IPS-15b (cell line): ENCODE measurements around the gene HSD17B1.
A peak's percentile ranks its signal among the peaks of the same experiment; 100 is the strongest.
"Not testable (repeated sequence)": the region's sequence is repeated elsewhere in the genome, so short reads cannot be mapped to it uniquely, and the experiment has no call there.

Source experiments
- H3K27me3 ChIP-seq: one replicate; pipeline ENCODE4 v1.6.1; 2013; ENCODE audit warnings: low read length; ENCODE audit not compliant: control insufficient read depth, insufficient read depth
- H3K36me3 ChIP-seq: one replicate; pipeline ENCODE4 v1.6.1; 2013; ENCODE audit warnings: low read length; ENCODE audit not compliant: control insufficient read depth, insufficient read depth
- H3K4me1 ChIP-seq: one replicate; pipeline ENCODE4 v1.6.1; 2013; ENCODE audit warnings: mild to moderate bottlenecking, low read length; ENCODE audit not compliant: control insufficient read depth, insufficient read depth
- H3K4me3 ChIP-seq: one replicate; pipeline ENCODE4 v1.5.1; 2013; ENCODE audit warnings: low read depth, low read length
- H3K9ac ChIP-seq: one replicate; pipeline ENCODE4 v1.6.1; 2013; ENCODE audit warnings: low read depth, mild to moderate bottlenecking, low read length
- H3K9me3 ChIP-seq: one replicate; pipeline ENCODE4 v1.6.1; 2013; ENCODE audit warnings: mild to moderate bottlenecking, low read length; ENCODE audit not compliant: control insufficient read depth, insufficient read depth

The HSD17B1 gene

DNA sequence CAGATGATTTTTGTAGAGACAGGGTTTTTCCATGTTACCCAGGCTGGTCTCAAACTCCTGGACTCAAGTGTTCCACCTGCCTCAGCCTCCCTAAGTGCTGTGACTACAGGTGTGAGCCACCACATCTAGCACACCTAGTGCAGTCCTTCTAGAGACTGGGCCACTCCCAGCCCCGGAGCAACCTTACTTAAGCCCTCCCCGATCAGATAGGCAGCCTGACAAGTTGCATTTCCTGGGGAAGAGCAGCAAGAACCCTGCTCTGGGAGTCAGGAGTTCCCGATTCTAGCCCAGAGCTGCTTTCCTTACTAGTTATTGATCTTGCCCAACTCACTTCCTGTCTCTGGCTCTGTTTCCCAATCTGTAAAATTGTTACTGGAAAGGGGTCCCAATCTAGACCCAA lies 23.7 kb upstream of the HSD17B1 start:
- Histone ChIP-seq H3K27me3 (peaks cover 12% of the 10 kb centered on the region), H3K9me3 (no peaks in the 10 kb centered on the region), H3K36me3 (no peaks in the 10 kb centered on the region), H3K4me3 (no peak overlapping the region), H3K4me1 (no peaks in the 10 kb centered on the region), H3K9ac (no peak overlapping the region)

GRCh38 chr17:42530952-42531454 lies 21.7 kb upstream of the HSD17B1 start:
- Histone ChIP-seq H3K9me3 (no peaks in the 10 kb centered on the region), H3K27me3 (peaks cover 12% of the 10 kb centered on the region), H3K9ac (no peak overlapping the region), H3K4me3 (no peak overlapping the region), H3K4me1 (peaks cover 8% of the 10 kb centered on the region), H3K36me3 (no peaks in the 10 kb centered on the region)

- no peaks in the 10 kb centered on the region for H3K9me3 ChIP-seq
- H3K27me3 ChIP-seq: peaks cover 12% of the 10 kb centered on the region
- H3K4me3 ChIP-seq: peak overlapping the region; percentile 20
- H3K4me1 ChIP-seq: peaks cover 8% of the 10 kb centered on the region
- H3K9ac ChIP-seq: no peak overlapping the region
- H3K36me3 ChIP-seq: no peaks in the 10 kb centered on the region
Observed at GRCh38 chr17:42531455-42532354, 21.0 kb upstream of the HSD17B1 start.

DNA sequence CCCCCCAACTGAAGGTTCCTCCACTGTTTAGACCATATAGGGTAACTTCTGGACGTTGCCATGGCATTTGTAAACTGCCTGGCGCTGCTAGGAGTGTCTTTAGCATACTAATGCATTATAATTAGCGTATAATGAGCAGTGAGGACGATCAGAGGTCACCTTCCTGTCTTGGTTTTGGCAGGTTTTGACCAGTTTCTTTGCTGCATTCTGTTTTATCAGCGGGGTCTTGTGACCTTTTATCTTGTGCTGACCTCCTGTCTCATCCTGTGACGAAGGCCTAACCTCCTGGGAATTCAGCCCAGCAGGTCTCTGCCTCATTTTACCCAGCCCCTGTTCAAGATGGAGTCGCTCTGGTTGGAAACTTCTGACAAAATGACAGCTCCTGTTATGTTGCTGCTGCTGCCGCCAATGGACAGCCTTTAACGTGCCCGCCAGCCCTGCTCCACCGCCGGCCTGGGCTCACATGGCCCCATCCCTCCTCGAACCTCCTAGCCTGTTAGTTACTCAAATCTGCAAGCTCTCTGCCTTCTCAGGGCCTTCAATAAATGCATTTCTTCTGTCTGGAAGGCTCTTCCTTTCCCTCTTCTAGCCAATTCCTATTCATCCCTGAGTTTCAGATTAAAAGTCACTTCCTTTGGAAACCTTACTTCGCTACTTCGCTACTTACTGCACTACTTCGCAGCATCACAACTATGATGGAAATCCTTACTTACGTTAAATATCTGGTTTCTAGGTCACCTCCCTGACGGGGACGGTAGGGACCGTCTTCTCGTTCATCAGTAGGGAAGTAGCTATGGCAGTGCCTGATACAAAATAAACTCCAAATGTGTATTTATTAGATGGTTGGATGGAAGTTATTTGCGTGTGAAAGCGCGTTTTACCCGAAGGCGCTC lies 17.3 kb upstream of the HSD17B1 start:
- peaks cover 14% of the 10 kb centered on the region for H3K36me3 ChIP-seq
- H3K27me3 ChIP-seq: peaks cover 12% of the 10 kb centered on the region
- peaks cover 8% of the 10 kb centered on the region for H3K4me1 ChIP-seq
- H3K9ac ChIP-seq: no peak overlapping the region
- no peaks in the 10 kb centered on the region for H3K9me3 ChIP-seq
- peak overlapping the region; percentile 45 for H3K4me3 ChIP-seq

DNA sequence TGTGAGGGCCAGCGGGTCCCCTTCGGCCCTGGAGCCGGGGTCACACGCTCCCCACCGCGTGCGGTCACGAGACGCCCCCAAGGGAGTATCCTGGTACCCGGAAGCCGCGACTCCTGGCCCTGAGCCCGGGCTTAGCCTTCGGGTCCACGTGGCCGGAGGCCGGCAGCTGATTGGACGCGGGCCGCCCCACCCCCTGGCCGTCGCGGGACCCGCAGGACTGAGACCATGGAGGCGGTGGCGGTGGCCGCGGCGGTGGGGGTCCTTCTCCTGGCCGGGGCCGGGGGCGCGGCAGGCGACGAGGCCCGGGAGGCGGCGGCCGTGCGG lies 16.7 kb upstream of the HSD17B1 start, which contains the start of gene NAGLU:
NAGLU (plus strand) TSS at position 194 of the 324 bp plus-strand sequence; CDS start at position 226, 32 bp downstream.
- H3K4me1 ChIP-seq: peaks cover 8% of the 10 kb centered on the region

DNA sequence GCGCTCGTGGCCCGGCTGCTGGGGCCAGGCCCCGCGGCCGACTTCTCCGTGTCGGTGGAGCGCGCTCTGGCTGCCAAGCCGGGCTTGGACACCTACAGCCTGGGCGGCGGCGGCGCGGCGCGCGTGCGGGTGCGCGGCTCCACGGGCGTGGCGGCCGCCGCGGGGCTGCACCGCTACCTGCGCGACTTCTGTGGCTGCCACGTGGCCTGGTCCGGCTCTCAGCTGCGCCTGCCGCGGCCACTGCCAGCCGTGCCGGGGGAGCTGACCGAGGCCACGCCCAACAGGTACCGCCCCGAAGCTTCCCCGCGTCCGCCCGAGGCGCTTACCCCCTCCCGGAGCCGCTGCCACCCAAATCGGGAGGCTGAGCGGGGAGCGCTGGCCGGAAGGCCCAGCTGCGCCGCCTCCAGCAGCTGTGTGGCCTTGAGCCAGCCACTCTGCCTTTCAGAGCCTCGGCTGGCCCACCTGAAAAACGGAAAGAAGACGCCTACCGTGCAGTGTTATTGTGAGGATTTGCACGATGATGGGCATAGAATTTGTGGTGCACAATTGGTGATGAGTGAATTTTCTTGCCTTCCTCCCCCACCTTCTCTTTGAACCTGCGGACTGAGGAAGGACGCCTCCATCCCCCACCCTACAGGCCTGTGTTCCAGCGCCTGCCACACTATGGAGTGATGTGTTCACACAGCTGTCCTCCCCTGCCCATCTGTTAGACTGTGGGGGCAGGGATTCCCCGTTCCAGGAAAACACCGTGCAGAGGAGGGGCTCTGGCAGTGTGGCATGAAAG lies 16.2 kb upstream of the HSD17B1 start:
- Histone ChIP-seq H3K9ac (peak overlapping the region; percentile 48), H3K27me3 (peaks cover 3% of the 10 kb centered on the region), H3K4me3 (peak overlapping the region; percentile 70), H3K4me1 (peaks cover 8% of the 10 kb centered on the region), H3K36me3 (peaks cover 20% of the 10 kb centered on the region), H3K9me3 (no peaks in the 10 kb centered on the region)

More for the DNA sequence above, 16.7 kb upstream of the HSD17B1 start, which contains the start of gene NAGLU:
- H3K9ac ChIP-seq: peak within 1 kb of the TSS; percentile 48
- peaks cover 8% of the 10 kb centered on the region for H3K27me3 ChIP-seq
- peaks cover 16% of the 10 kb centered on the region for H3K36me3 ChIP-seq
- peak within 1 kb of the TSS; percentile 70 for H3K4me3 ChIP-seq
- H3K9me3 ChIP-seq: no peaks in the 10 kb centered on the region

- peaks cover 8% of the 10 kb centered on the region for H3K4me1 ChIP-seq
- peak overlapping the region; percentile 70 for H3K4me3 ChIP-seq
- H3K27me3 ChIP-seq: peaks cover 3% of the 10 kb centered on the region
- no peaks in the 10 kb centered on the region for H3K9me3 ChIP-seq
- H3K36me3 ChIP-seq: peaks cover 20% of the 10 kb centered on the region
- H3K9ac ChIP-seq: peak overlapping the region; percentile 48
Observed at GRCh38 chr17:42537156-42537805, 15.4 kb upstream of the HSD17B1 start.

GRCh38 chr17:42537826-42538451 lies 14.8 kb upstream of the HSD17B1 start:
- H3K36me3 ChIP-seq: peaks cover 20% of the 10 kb centered on the region
- H3K9ac ChIP-seq: no peak overlapping the region

DNA sequence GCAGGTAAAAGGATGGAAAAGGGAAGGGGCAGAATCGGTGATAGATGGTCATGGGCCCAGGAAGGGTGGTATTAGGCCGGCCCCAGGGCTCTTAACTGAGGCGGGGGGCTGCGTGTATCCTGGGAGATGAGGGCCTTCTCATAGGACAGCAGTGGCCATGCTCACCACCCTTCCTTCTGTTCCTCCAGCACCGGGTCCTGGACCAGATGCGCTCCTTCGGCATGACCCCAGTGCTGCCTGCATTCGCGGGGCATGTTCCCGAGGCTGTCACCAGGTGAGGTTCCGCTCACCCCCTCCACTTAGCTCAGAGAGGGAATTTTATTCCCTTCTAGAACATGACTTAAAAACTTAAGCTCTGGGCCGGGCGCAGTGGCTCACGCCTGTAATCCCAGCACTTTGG lies 14.2 kb upstream of the HSD17B1 start:
- H3K4me3 ChIP-seq: no peak overlapping the region
- H3K27me3 ChIP-seq: peaks cover 3% of the 10 kb centered on the region
- no peaks in the 10 kb centered on the region for H3K9me3 ChIP-seq
- H3K4me1 ChIP-seq: peaks cover 8% of the 10 kb centered on the region
- H3K36me3 ChIP-seq: peaks cover 23% of the 10 kb centered on the region
- H3K9ac ChIP-seq: no peak overlapping the region

More at GRCh38 chr17:42537826-42538451, 14.8 kb upstream of the HSD17B1 start:
- H3K27me3 ChIP-seq: peaks cover 3% of the 10 kb centered on the region
- no peaks in the 10 kb centered on the region for H3K9me3 ChIP-seq
- peaks cover 8% of the 10 kb centered on the region for H3K4me1 ChIP-seq
- no peak overlapping the region for H3K4me3 ChIP-seq

- not testable (repeated sequence) for H3K4me1 ChIP-seq, H3K4me3 ChIP-seq, H3K9ac ChIP-seq, H3K27me3 ChIP-seq, H3K9me3 ChIP-seq
- H3K36me3 ChIP-seq: peaks cover 25% of the 10 kb centered on the region
Observed at GRCh38 chr17:42540558-42540957, 12.2 kb upstream of the HSD17B1 start.
